Small intestine (tissue), 16 donors: Measurements from ENCODE around the gene TALDO1. TPM values are rescaled to one million over a fixed set of nuclear protein-coding genes. Genes with fewer than 3 reads are reported as not detected.
A peak's percentile ranks its signal among the peaks of the same experiment; 100 is the strongest.

Source experiments
- DNase-seq, 2 donors: peaks; one replicate each; pipeline versions ENCODE4 v3.0.0 to v3.0.0-alpha.2; 2013
- FAIRE-seq: peaks from 2 replicates; lab custom pipeline; 2012; peaks lifted over from hg19 to GRCh38; lab: Jason Lieb, UNC
- H3K27ac ChIP-seq, 3 donors: one replicate each; pipeline ENCODE4 v1.5.1; 2013; ENCODE audit warnings: low read length in 2 of 3, mild to moderate bottlenecking in 2 of 3, control low read depth in 1 of 3, inconsistent platforms in 1 of 3, low read depth in 1 of 3, moderate library complexity in 1 of 3
- H3K27me3 ChIP-seq, 3 donors: one replicate each; pipeline ENCODE4 v1.6.1; 2013; ENCODE audit warnings: low read length in 3 of 3, inconsistent platforms in 1 of 3; ENCODE audit not compliant: control insufficient read depth in 3 of 3, insufficient read depth in 3 of 3
- H3K36me3 ChIP-seq, 3 donors: one replicate each; pipeline ENCODE4 v1.6.1; 2013; ENCODE audit warnings: low read length in 3 of 3, inconsistent platforms in 1 of 3, low read depth in 1 of 3, mild to moderate bottlenecking in 1 of 3, moderate library complexity in 1 of 3; ENCODE audit not compliant: control insufficient read depth in 3 of 3, insufficient read depth in 2 of 3
- H3K4me1 ChIP-seq, 3 donors: one replicate each; pipeline ENCODE4 v1.6.1; 2013; ENCODE audit warnings: low read length in 2 of 3, inconsistent platforms in 1 of 3, low read depth in 1 of 3, mild to moderate bottlenecking in 1 of 3, moderate library complexity in 1 of 3; ENCODE audit not compliant: control insufficient read depth in 3 of 3, insufficient read depth in 2 of 3
- H3K4me3 ChIP-seq, 3 donors: one replicate each; pipeline ENCODE4 v1.5.1; 2013; ENCODE audit warnings: low read length in 3 of 3, control low read depth in 1 of 3, inconsistent platforms in 1 of 3, low read depth in 1 of 3, mild to moderate bottlenecking in 1 of 3, moderate library complexity in 1 of 3
- H3K9me3 ChIP-seq, 2 donors: one replicate each; pipeline ENCODE4 v1.6.1; 2013; ENCODE audit warnings: low read depth in 1 of 2, low read length in 1 of 2; ENCODE audit not compliant: control insufficient read depth in 2 of 2, insufficient read depth in 1 of 2
- WGBS, 3 donors: extraction: QIAGEN DNeasy Blood & Tissue Kit; methylation state at CpG; one replicate each; pipeline ENCODE4 v1.1.7; 2013; 5-methylcytosine and 5-hydroxymethylcytosine counted together
- long read RNA-seq, 10 donors: transcript quantifications; one replicate each; lab custom pipeline, GENCODE V29; 2026
- polyA plus RNA-seq, 4 donors: library from polyadenylated mRNA; stranded (reverse) in 3 of 4; unstranded in 1 of 4; fragments of 200-250 nt in 3 of 4; fragments of 120-200 nt in 1 of 4; gene quantifications; one replicate each; pipeline versions ENCODE4 v1.2.1 to v1.2.3, GENCODE V29; 2013
- donor health status: healthy with polysubstance abuse.
- donor health status: control.
- donor health status: control.
- donor health status: Bipolar disorder and iron deficiency.
- donor health status: healthy.

TALDO1 gene
- 100 to 1,000 TPM in 3 of 4 donors, 10 to 100 TPM in 1; 97.9 to 188 (median 174) TPM for polyA plus RNA-seq
- long read RNA-seq, donor 1, transcript TALDO1-201 (8 exons, 1,346 nt): major isoform, 101 of 132 reads
- long read RNA-seq, donor 1, partial matches to known transcripts: 26 of 132 reads
- long read RNA-seq, donor 1, other reads (novel, unspliced or antisense): 0 of 132 reads
- long read RNA-seq, donor 2, transcript TALDO1-201 (8 exons, 1,346 nt): major isoform, 16 of 22 reads
- long read RNA-seq, donor 2, partial matches to known transcripts: 0 of 22 reads
- long read RNA-seq, donor 2, other reads (novel, unspliced or antisense): 0 of 22 reads
- long read RNA-seq, donor 3, transcript TALDO1-201 (8 exons, 1,346 nt): major isoform, 18 of 42 reads
- long read RNA-seq, donor 3, partial matches to known transcripts: 18 of 42 reads
- long read RNA-seq, donor 3, other reads (novel, unspliced or antisense): 0 of 42 reads
- long read RNA-seq, donor 4: 0 reads
- long read RNA-seq, donor 5, transcript TALDO1-206 (2 exons, 587 nt): minor isoform, 7 of 27 reads
- long read RNA-seq, donor 5, transcript TALDO1-201 (8 exons, 1,346 nt): major isoform, 11 of 27 reads
- long read RNA-seq, donor 5, partial matches to known transcripts: 8 of 27 reads
- long read RNA-seq, donor 5, other reads (novel, unspliced or antisense): 0 of 27 reads
- long read RNA-seq, donor 6, transcript TALDO1-201 (8 exons, 1,346 nt): major isoform, 48 of 72 reads
- long read RNA-seq, donor 6, partial matches to known transcripts: 19 of 72 reads
- long read RNA-seq, donor 6, other reads (novel, unspliced or antisense): 0 of 72 reads
- long read RNA-seq, donor 7: 0 reads
- long read RNA-seq, donor 8, transcript TALDO1-201 (8 exons, 1,346 nt): major isoform, 5 of 6 reads
- long read RNA-seq, donor 8, partial matches to known transcripts: 0 of 6 reads
- long read RNA-seq, donor 8, other reads (novel, unspliced or antisense): 0 of 6 reads
- long read RNA-seq, donor 9, transcript TALDO1-201 (8 exons, 1,346 nt): major isoform, 8 of 11 reads
- long read RNA-seq, donor 9, partial matches to known transcripts: 0 of 11 reads
- long read RNA-seq, donor 9, other reads (novel, unspliced or antisense): 0 of 11 reads
- long read RNA-seq, donor 10, transcript TALDO1-206 (2 exons, 587 nt): minor isoform, 5 of 77 reads
- long read RNA-seq, donor 10, transcript TALDO1-201 (8 exons, 1,346 nt): major isoform, 51 of 77 reads
- long read RNA-seq, donor 10, transcript TALDO1-208 (2 exons, 568 nt): minor isoform, 6 of 77 reads
- long read RNA-seq, donor 10, partial matches to known transcripts: 11 of 77 reads
- long read RNA-seq, donor 10, other reads (novel, unspliced or antisense): 0 of 77 reads

GRCh38 chr11:747158-748006, at the start of gene TALDO1:
TSS of gene TALDO1 (plus strand) at chr11:747464. CDS start at chr11:747482, 18 bp downstream.
- FAIRE-seq: no peak
- Histone ChIP-seq H3K4me1 (peaks cover 5 to 11% (median 6%) of the 10 kb centered on the region in 3 donors), H3K36me3 (peaks cover 0 to 7% (median 0%) of the 10 kb centered on the region in 3 donors), H3K4me3 (peak within 1 kb of the TSS; percentile 64 to 98 (median 86)), H3K27ac (peak within 1 kb of the TSS; percentile 66 to 87 (median 77)), H3K27me3 (no peaks in the 10 kb centered on the region), H3K9me3 (no peaks in the 10 kb centered on the region)
- WGBS, 3 donors: 0% methylated on average over 74 to 112 of the region's 112 CpGs
- DNase-seq: peak; percentile 88 to 96

GRCh38 chr11:697811-698311, 49.4 kb upstream of the TALDO1 start:
- no peak for FAIRE-seq
- H3K27me3 ChIP-seq: no peaks in the 10 kb centered on the region
- peaks cover 0 to 18% (median 9%) of the 10 kb centered on the region in 3 donors for H3K4me1 ChIP-seq
- H3K4me3 ChIP-seq: no peak overlapping the region
- H3K36me3 ChIP-seq: peaks cover 0 to 52% (median 0%) of the 10 kb centered on the region in 3 donors
- H3K27ac ChIP-seq: peak overlapping the region in 1 of 3 donors; percentile 18
- no peak for DNase-seq
- WGBS, 3 donors: 80 to 90% (median 80%) methylated on average over 11 of the region's 11 CpGs
- no peaks in the 10 kb centered on the region for H3K9me3 ChIP-seq

- Histone ChIP-seq H3K27ac (no peak overlapping the region), H3K36me3 (peaks cover 0 to 56% (median 0%) of the 10 kb centered on the region in 3 donors), H3K27me3 (no peaks in the 10 kb centered on the region), H3K4me1 (peaks cover 0 to 21% (median 7%) of the 10 kb centered on the region in 3 donors), H3K4me3 (no peak overlapping the region), H3K9me3 (no peaks in the 10 kb centered on the region)
- FAIRE-seq (no peak), DNase-seq (no peak)
- 79 to 86% (median 81%) methylated on average over 17 of the region's 17 CpGs for WGBS, 3 donors
Observed at GRCh38 chr11:698493-699115, 48.7 kb upstream of the TALDO1 start.

GRCh38 chr11:699116-699508, 48.2 kb upstream of the TALDO1 start:
- no peak for FAIRE-seq
- no peaks in the 10 kb centered on the region for H3K9me3 ChIP-seq
- no peak for DNase-seq
- WGBS, 3 donors: 91 to 97% (median 96%) methylated on average over 7 of the region's 7 CpGs
- peaks cover 0 to 20% (median 4%) of the 10 kb centered on the region in 3 donors for H3K4me1 ChIP-seq
- no peaks in the 10 kb centered on the region for H3K27me3 ChIP-seq
- no peak overlapping the region for H3K27ac ChIP-seq
- H3K4me3 ChIP-seq: no peak overlapping the region
- peaks cover 0 to 57% (median 0%) of the 10 kb centered on the region in 3 donors for H3K36me3 ChIP-seq

- FAIRE-seq (no peak), DNase-seq (no peak)
- WGBS, 3 donors: 97 to 100% (median 100%) methylated on average over 1 of the region's 1 CpG
- H3K27me3 ChIP-seq: no peaks in the 10 kb centered on the region
- H3K4me3 ChIP-seq: no peak overlapping the region
- H3K27ac ChIP-seq: no peak overlapping the region
- no peaks in the 10 kb centered on the region for H3K9me3 ChIP-seq
- peaks cover 0 to 64% (median 0%) of the 10 kb centered on the region in 3 donors for H3K36me3 ChIP-seq
- peaks cover 0 to 24% (median 0%) of the 10 kb centered on the region in 3 donors for H3K4me1 ChIP-seq
Observed at GRCh38 chr11:699753-700152, 47.5 kb upstream of the TALDO1 start.

GRCh38 chr11:701741-702461, 45.4 kb upstream of the TALDO1 start:
- Histone ChIP-seq H3K27ac (no peak overlapping the region), H3K4me3 (no peak overlapping the region), H3K4me1 (peaks cover 0 to 30% (median 0%) of the 10 kb centered on the region in 3 donors), H3K9me3 (no peaks in the 10 kb centered on the region), H3K36me3 (peaks cover 0 to 75% (median 0%) of the 10 kb centered on the region in 3 donors), H3K27me3 (peaks cover 0 to 4% (median 3%) of the 10 kb centered on the region in 3 donors)
- DNase-seq (no peak), FAIRE-seq (no peak)
- 90 to 95% (median 94%) methylated on average over 22 of the region's 22 CpGs for WGBS, 3 donors
